ENCODE results near the gene CHSY1. TPM values are rescaled to one million over a fixed set of nuclear protein-coding genes. Genes with fewer than 3 reads are reported as not detected.
A peak's percentile ranks its signal among the peaks of the same experiment; 100 is the strongest.

Gene CHSY1
- total and polyA plus RNA-seq, 5 donors: 11.9 to 44.7 (median 27.0) TPM

- intact Hi-C loops (cut with DNase I): loop anchor here in 1 of 4 donors (10.0 kb wide), 1 partner anchor 642 kb away; no protein-coding TSS in a partner anchor
- ATAC-seq: peak in 1 of 2 donors; percentile 3
- no peak overlapping the region for H3K4me3 ChIP-seq (ENCODE audit: low read length)
- H3K4me1 ChIP-seq (ENCODE audit: control insufficient read depth, insufficient read depth, low read length): no peaks in the 10 kb centered on the region
- H3K27me3 ChIP-seq (ENCODE audit: control insufficient read depth, insufficient read depth): no peaks in the 10 kb centered on the region
- WGBS: 57% methylated on average over 9 of the region's 9 CpGs
- no peak for DNase-seq
- peak overlapping the region; percentile 69 for H3K27ac ChIP-seq (ENCODE audit: low read length)
- no peaks in the 10 kb centered on the region for H3K9me3 ChIP-seq (ENCODE audit: control insufficient read depth, low read length)
These were observed 14.9 kb upstream of the CHSY1 start for GRCh38 chr15:101266787-101267186.

DNA sequence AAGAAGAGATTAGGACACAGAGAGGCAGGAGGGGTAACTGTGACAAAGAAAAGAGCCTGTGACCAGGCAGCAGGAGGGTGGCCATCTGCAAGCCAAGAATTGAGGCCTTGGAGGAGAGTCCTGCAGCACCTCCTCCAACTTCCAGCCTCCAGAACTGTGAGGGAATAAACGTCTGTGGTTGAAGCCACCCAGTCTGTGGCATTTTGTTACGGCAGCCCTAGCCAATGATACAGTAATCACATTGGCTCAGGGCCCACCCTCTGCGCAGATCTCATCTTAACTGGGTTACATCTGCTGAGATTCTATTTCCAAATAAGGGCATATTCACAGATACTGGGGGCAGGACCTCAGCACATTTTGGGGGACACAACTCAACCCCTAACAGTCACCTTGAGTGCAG is 14.2 kb upstream of the CHSY1 start:
- ATAC-seq (no peak), DNase-seq (no peak)
- no peaks in the 10 kb centered on the region for H3K9me3 ChIP-seq (ENCODE audit: control insufficient read depth, low read length)
- no peak overlapping the region for H3K4me3 ChIP-seq (ENCODE audit: low read length)
- intact Hi-C loops (cut with DNase I): loop anchor here in 1 of 4 donors (10.0 kb wide), 1 partner anchor 641 kb away; no protein-coding TSS in a partner anchor
- no peaks in the 10 kb centered on the region for H3K27me3 ChIP-seq (ENCODE audit: control insufficient read depth, insufficient read depth)
- H3K27ac ChIP-seq (ENCODE audit: low read length): no peak overlapping the region
- WGBS: 56% methylated on average over 3 of the region's 3 CpGs
- no peaks in the 10 kb centered on the region for H3K4me1 ChIP-seq (ENCODE audit: control insufficient read depth, insufficient read depth, low read length)

- Histone ChIP-seq H3K4me3 (ENCODE audit: low read length) (no peak overlapping the region), H3K9me3 (ENCODE audit: control insufficient read depth, low read length) (no peaks in the 10 kb centered on the region), H3K27me3 (ENCODE audit: control insufficient read depth, insufficient read depth) (no peaks in the 10 kb centered on the region), H3K4me1 (ENCODE audit: control insufficient read depth, insufficient read depth, low read length) (no peaks in the 10 kb centered on the region), H3K27ac (ENCODE audit: low read length) (no peak overlapping the region)
- ATAC-seq: peak; percentile 8 to 22
- intact Hi-C loops (cut with DNase I): loop anchor here in 2 of 4 donors (5.0 to 10.0 kb wide), 2 partner anchors 173 to 640 kb away; no protein-coding TSS in a partner anchor
- WGBS: 75% methylated on average over 17 of the region's 17 CpGs
- DNase-seq: no peak
These were observed 13.2 kb upstream of the CHSY1 start for GRCh38 chr15:101264911-101265641.

- ATAC-seq (no peak), DNase-seq (no peak)
- intact Hi-C loops (cut with DNase I): loop anchor here in 2 of 4 donors (5.0 to 10.0 kb wide), 2 partner anchors 172 to 639 kb away; no protein-coding TSS in a partner anchor
- Histone ChIP-seq H3K27ac (ENCODE audit: low read length) (no peak overlapping the region), H3K9me3 (ENCODE audit: control insufficient read depth, low read length) (no peaks in the 10 kb centered on the region), H3K4me1 (ENCODE audit: control insufficient read depth, insufficient read depth, low read length) (no peaks in the 10 kb centered on the region), H3K4me3 (ENCODE audit: low read length) (no peak overlapping the region), H3K27me3 (ENCODE audit: control insufficient read depth, insufficient read depth) (no peaks in the 10 kb centered on the region)
- WGBS: 87% methylated on average over 4 of the region's 4 CpGs
These were observed 12.2 kb upstream of the CHSY1 start for GRCh38 chr15:101264011-101264410.

- H3K4me1 ChIP-seq (ENCODE audit: control insufficient read depth, insufficient read depth, low read length): no peaks in the 10 kb centered on the region
- DNase-seq: no peak
- intact Hi-C loops (cut with DNase I): loop anchor here in 2 of 4 donors (5.0 to 10.0 kb wide), 2 partner anchors 170 to 638 kb away; no protein-coding TSS in a partner anchor
- no peaks in the 10 kb centered on the region for H3K9me3 ChIP-seq (ENCODE audit: control insufficient read depth, low read length)
- no peaks in the 10 kb centered on the region for H3K27me3 ChIP-seq (ENCODE audit: control insufficient read depth, insufficient read depth)
- 89% methylated on average over 4 of the region's 4 CpGs for WGBS
- ATAC-seq: no peak
- no peak overlapping the region for H3K4me3 ChIP-seq (ENCODE audit: low read length)
- H3K27ac ChIP-seq (ENCODE audit: low read length): no peak overlapping the region
These were observed 10.7 kb upstream of the CHSY1 start for GRCh38 chr15:101262551-101262950.

GRCh38 chr15:101258238-101259144 is 6.6 kb upstream of the CHSY1 start:
- Histone ChIP-seq H3K4me1 (ENCODE audit: control insufficient read depth, insufficient read depth, low read length) (no peaks in the 10 kb centered on the region), H3K4me3 (ENCODE audit: low read length) (no peak overlapping the region), H3K27ac (ENCODE audit: low read length) (no peak overlapping the region), H3K9me3 (ENCODE audit: control insufficient read depth, low read length) (no peaks in the 10 kb centered on the region), H3K27me3 (ENCODE audit: control insufficient read depth, insufficient read depth) (no peaks in the 10 kb centered on the region)
- intact Hi-C loops (cut with DNase I): loop anchor here (2.0 to 10.0 kb wide), 5 partner anchors 134 to 246 kb away; no protein-coding TSS in a partner anchor
- ATAC-seq (peak; percentile 42 to 50), DNase-seq (peak; percentile 63 to 69 (median 68))
- 24% methylated on average over 11 of the region's 11 CpGs for WGBS

DNA sequence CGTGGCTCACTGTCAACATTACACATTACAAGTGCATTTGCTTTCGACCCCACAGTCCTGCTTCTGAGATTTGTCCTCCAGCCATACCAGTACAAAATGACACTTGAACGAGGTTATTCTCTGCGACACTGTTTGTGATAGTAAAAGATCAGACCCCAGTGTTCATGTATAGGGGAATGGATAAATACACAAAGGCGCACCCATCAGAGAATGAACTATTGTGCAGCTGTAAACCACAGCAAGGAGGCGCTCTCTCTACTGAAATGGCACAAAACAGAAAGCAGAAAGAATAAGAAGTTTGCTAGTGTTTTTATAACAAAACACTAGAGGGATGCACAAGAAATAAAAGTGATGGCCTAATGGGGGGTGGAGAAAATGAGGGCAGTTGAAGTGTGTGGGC is 4.9 kb upstream of the CHSY1 start:
- Histone ChIP-seq H3K27me3 (ENCODE audit: control insufficient read depth, insufficient read depth) (no peaks in the 10 kb centered on the region), H3K27ac (ENCODE audit: low read length) (no peak overlapping the region), H3K4me1 (ENCODE audit: control insufficient read depth, insufficient read depth, low read length) (no peaks in the 10 kb centered on the region), H3K9me3 (ENCODE audit: control insufficient read depth, low read length) (no peaks in the 10 kb centered on the region), H3K4me3 (ENCODE audit: low read length) (no peak overlapping the region)
- DNase-seq: no peak
- 82% methylated on average over 6 of the region's 6 CpGs for WGBS
- ATAC-seq: no peak
- intact Hi-C loops (cut with DNase I): loop anchor here in 2 of 4 donors (5.0 to 10.0 kb wide), 3 partner anchors 132 to 244 kb away; no protein-coding TSS in a partner anchor

GRCh38 chr15:101255615-101256241 is 3.9 kb upstream of the CHSY1 start:
- no peaks in the 10 kb centered on the region for H3K27me3 ChIP-seq (ENCODE audit: control insufficient read depth, insufficient read depth)
- intact Hi-C loops (cut with DNase I): loop anchor here in 2 of 4 donors (5.0 to 10.0 kb wide), 3 partner anchors 131 to 243 kb away; no protein-coding TSS in a partner anchor
- H3K4me3 ChIP-seq (ENCODE audit: low read length): no peak overlapping the region
- H3K27ac ChIP-seq (ENCODE audit: low read length): no peak overlapping the region
- WGBS: 32% methylated on average over 8 of the region's 8 CpGs
- H3K9me3 ChIP-seq (ENCODE audit: control insufficient read depth, low read length): no peaks in the 10 kb centered on the region
- ATAC-seq (peak; percentile 29 to 82), DNase-seq (peak in 2 of 3 donors; percentile 42 to 51)
- no peaks in the 10 kb centered on the region for H3K4me1 ChIP-seq (ENCODE audit: control insufficient read depth, insufficient read depth, low read length)

DNA sequence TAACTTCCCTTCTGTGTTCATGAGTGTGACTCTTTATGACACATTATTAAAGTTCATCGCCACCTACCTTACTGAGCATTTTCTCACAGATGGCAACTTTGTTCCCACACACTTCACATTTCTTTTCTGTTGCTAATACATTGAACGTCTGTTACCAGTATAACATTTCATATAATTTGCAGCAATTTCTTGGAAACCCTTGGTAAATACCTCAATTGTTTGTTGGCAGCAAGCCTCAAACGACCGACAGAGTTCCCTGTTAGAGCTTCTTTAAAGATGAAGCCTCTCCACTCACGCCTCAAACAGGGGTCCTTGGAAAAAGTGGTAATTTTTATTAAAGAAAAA is 3.2 kb upstream of the CHSY1 start:
- whole genome bisulfite sequencing: 68% methylated on average over 5 of the region's 5 CpGs
- intact Hi-C loops (cut with DNase I): loop anchor here in 2 of 4 donors (5.0 to 10.0 kb wide), 3 partner anchors 130 to 243 kb away; no protein-coding TSS in a partner anchor

More for the DNA sequence above, 3.2 kb upstream of the CHSY1 start:
- no peak overlapping the region for H3K4me3 ChIP-seq (ENCODE audit: low read length)
- no peaks in the 10 kb centered on the region for H3K9me3 ChIP-seq (ENCODE audit: control insufficient read depth, low read length)
- no peaks in the 10 kb centered on the region for H3K4me1 ChIP-seq (ENCODE audit: control insufficient read depth, insufficient read depth, low read length)
- DNase-seq: no peak
- H3K27ac ChIP-seq (ENCODE audit: low read length): no peak overlapping the region
- no peak for ATAC-seq
- no peaks in the 10 kb centered on the region for H3K27me3 ChIP-seq (ENCODE audit: control insufficient read depth, insufficient read depth)
